ENCODE results near the gene RSPO1. TPM values are rescaled to one million over a fixed set of nuclear protein-coding genes. Genes with fewer than 3 reads are reported as not detected.

RSPO1 gene
- polyA plus RNA-seq, 1 donor (not counting 4 experiments of a cell fraction or from before 2014, with no cell fraction given): not detected

- Histone ChIP-seq H3K9me3 (ENCODE audit: control insufficient read depth, low read depth, low read length) (no peaks in the 10 kb centered on the region), H4K20me1 (ENCODE audit: control insufficient read depth, extremely low read depth, insufficient read depth, low read length) (no peaks in the 10 kb centered on the region), H3K36me3 (ENCODE audit: control insufficient read depth in 2 of 2, extremely low read depth in 1 of 2, insufficient read depth in 2 of 2, low read length in 2 of 2) (no peaks in the 10 kb centered on the region), H3K4me1 (ENCODE audit: control insufficient read depth, extremely low read depth, insufficient read depth, low read length) (peaks cover 8% of the 10 kb centered on the region), H3K9ac (ENCODE audit: control insufficient read depth, extremely low read depth, insufficient read depth, low read length) (no peak overlapping the region), H2AFZ (ENCODE audit: control insufficient read depth, low read length) (no peak overlapping the region), H3K4me3 (ENCODE audit: control insufficient read depth in 2 of 3, extremely low read depth in 1 of 3, insufficient read depth in 2 of 3, low read depth in 1 of 3, low read length in 3 of 3) (no peak overlapping the region), H3K79me2 (ENCODE audit: control insufficient read depth, insufficient read depth, low read length) (no peaks in the 10 kb centered on the region), H3K9me1 (ENCODE audit: control insufficient read depth, extremely low read depth, insufficient read depth, low read length) (no peaks in the 10 kb centered on the region), H3K4me2 (ENCODE audit: control insufficient read depth, extremely low read depth, insufficient read depth, low read depth, low read length) (no peak overlapping the region), H3K27ac (ENCODE audit: control insufficient read depth, insufficient read depth, low read length) (no peak overlapping the region), H3K27me3 (ENCODE audit: control insufficient read depth, extremely low read depth, insufficient read depth, low read length) (peaks cover 9% of the 10 kb centered on the region)
- FAIRE-seq (no peak), DNase-seq (ENCODE audit: low read depth, low spot score) (no peak)
- TF ChIP-seq, protein P1, sequence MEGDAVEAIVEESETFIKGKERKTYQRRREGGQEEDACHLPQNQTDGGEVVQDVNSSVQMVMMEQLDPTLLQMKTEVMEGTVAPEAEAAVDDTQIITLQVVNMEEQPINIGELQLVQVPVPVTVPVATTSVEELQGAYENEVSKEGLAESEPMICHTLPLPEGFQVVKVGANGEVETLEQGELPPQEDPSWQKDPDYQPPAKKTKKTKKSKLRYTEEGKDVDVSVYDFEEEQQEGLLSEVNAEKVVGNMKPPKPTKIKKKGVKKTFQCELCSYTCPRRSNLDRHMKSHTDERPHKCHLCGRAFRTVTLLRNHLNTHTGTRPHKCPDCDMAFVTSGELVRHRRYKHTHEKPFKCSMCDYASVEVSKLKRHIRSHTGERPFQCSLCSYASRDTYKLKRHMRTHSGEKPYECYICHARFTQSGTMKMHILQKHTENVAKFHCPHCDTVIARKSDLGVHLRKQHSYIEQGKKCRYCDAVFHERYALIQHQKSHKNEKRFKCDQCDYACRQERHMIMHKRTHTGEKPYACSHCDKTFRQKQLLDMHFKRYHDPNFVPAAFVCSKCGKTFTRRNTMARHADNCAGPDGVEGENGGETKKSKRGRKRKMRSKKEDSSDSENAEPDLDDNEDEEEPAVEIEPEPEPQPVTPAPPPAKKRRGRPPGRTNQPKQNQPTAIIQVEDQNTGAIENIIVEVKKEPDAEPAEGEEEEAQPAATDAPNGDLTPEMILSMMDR (optimal IDR thresholded peaks at IDR 0.05 in 1 of 3, IDR thresholded peaks at IDR 0.05 in 1 of 3, conservative IDR thresholded peaks at IDR 0.05 in 1 of 3; ENCODE audit: extremely low read depth in 1 of 3, insufficient read depth in 2 of 3, low read length in 3 of 3): no peak
- dilution Hi-C loops (cut with MboI; ENCODE audit: extremely low pct_ligation_motif_present, low sequenced_read_pairs): no loop called here
Measured at GRCh38 chr1:37657620-37658412, 23.1 kb upstream of the RSPO1 start.

GRCh38 chr1:37656881-37657280, 22.2 kb upstream of the RSPO1 start:
- H3K9me1 ChIP-seq (ENCODE audit: control insufficient read depth, extremely low read depth, insufficient read depth, low read length): no peaks in the 10 kb centered on the region
- H4K20me1 ChIP-seq (ENCODE audit: control insufficient read depth, extremely low read depth, insufficient read depth, low read length): no peaks in the 10 kb centered on the region
- DNase-seq (ENCODE audit: low read depth, low spot score): no peak
- no peak overlapping the region for H3K27ac ChIP-seq (ENCODE audit: control insufficient read depth, insufficient read depth, low read length)
- no peak overlapping the region for H2AFZ ChIP-seq (ENCODE audit: control insufficient read depth, low read length)
- no peak for FAIRE-seq
- H3K27me3 ChIP-seq (ENCODE audit: control insufficient read depth, extremely low read depth, insufficient read depth, low read length): peaks cover 9% of the 10 kb centered on the region
- H3K4me2 ChIP-seq (ENCODE audit: control insufficient read depth, extremely low read depth, insufficient read depth, low read depth, low read length): no peak overlapping the region
- H3K79me2 ChIP-seq (ENCODE audit: control insufficient read depth, insufficient read depth, low read length): no peaks in the 10 kb centered on the region
- no peak overlapping the region for H3K9ac ChIP-seq (ENCODE audit: control insufficient read depth, extremely low read depth, insufficient read depth, low read length)
- no peaks in the 10 kb centered on the region for H3K9me3 ChIP-seq (ENCODE audit: control insufficient read depth, low read depth, low read length)
- H3K36me3 ChIP-seq (ENCODE audit: control insufficient read depth in 2 of 2, extremely low read depth in 1 of 2, insufficient read depth in 2 of 2, low read length in 2 of 2): no peaks in the 10 kb centered on the region
- H3K4me3 ChIP-seq (ENCODE audit: control insufficient read depth in 2 of 3, extremely low read depth in 1 of 3, insufficient read depth in 2 of 3, low read depth in 1 of 3, low read length in 3 of 3): no peak overlapping the region
- peaks cover 4% of the 10 kb centered on the region for H3K4me1 ChIP-seq (ENCODE audit: control insufficient read depth, extremely low read depth, insufficient read depth, low read length)
- TF ChIP-seq, protein P1 (optimal IDR thresholded peaks at IDR 0.05 in 1 of 3, IDR thresholded peaks at IDR 0.05 in 1 of 3, conservative IDR thresholded peaks at IDR 0.05 in 1 of 3; ENCODE audit: extremely low read depth in 1 of 3, insufficient read depth in 2 of 3, low read length in 3 of 3): no peak
- no peak for TF ChIP-seq EZH2 (IDR thresholded peaks at IDR 0.05; ENCODE audit: low read length)
- dilution Hi-C loops (cut with MboI; ENCODE audit: extremely low pct_ligation_motif_present, low sequenced_read_pairs): no loop called here

Measured in keratinocyte (primary cell).